Measurements from ENCODE around the gene EEF1G. TPM values are rescaled to one million over a fixed set of nuclear protein-coding genes. Genes with fewer than 3 reads are reported as not detected.
A peak's percentile ranks its signal among the peaks of the same experiment; 100 is the strongest.

Gene EEF1G
- total RNA-seq, 1 donor = 1,049 TPM

- TF ChIP-seq CTCF (IDR thresholded peaks at IDR 0.05; ENCODE audit: extremely low read depth, low read depth, low read length) = no peak
- Histone ChIP-seq H3K4me1 (ENCODE audit: insufficient read depth, low read length) (peaks cover 69% of the 10 kb centered on the region), H3K4me2 (ENCODE audit: insufficient read depth, low read length) (peak overlapping the region; percentile 76), H4K20me1 (ENCODE audit: insufficient read depth, low read length) (peaks cover 24% of the 10 kb centered on the region), H3K27me3 (ENCODE audit: insufficient read depth, low read length) (no peaks in the 10 kb centered on the region), H3K27ac (ENCODE audit: low read depth, low read length) (peak overlapping the region; percentile 85), H3K9me3 (ENCODE audit: low read depth, low read length) (no peaks in the 10 kb centered on the region), H3K79me2 (ENCODE audit: insufficient read depth, low read length) (peaks cover 15% of the 10 kb centered on the region), H3K36me3 (ENCODE audit: insufficient read depth, low read length) (peaks cover 39% of the 10 kb centered on the region), H3K4me3 (ENCODE audit: insufficient read depth, low read length) (no peak overlapping the region), H2AFZ (ENCODE audit: low read length) (no peak overlapping the region)
- peak; percentile 30 for DNase-seq (ENCODE audit: insufficient read length, low spot score, missing footprints)
Observed at GRCh38 chr11:62556875-62557631, 16.6 kb downstream of the EEF1G start.

GRCh38 chr11:62556108-62556874 lies 17.4 kb downstream of the EEF1G start:
- peak; percentile 98 for DNase-seq (ENCODE audit: insufficient read length, low spot score, missing footprints)
- peaks cover 23% of the 10 kb centered on the region for H4K20me1 ChIP-seq (ENCODE audit: insufficient read depth, low read length)
- H3K27ac ChIP-seq (ENCODE audit: low read depth, low read length) = peak overlapping the region; percentile 85
- H3K79me2 ChIP-seq (ENCODE audit: insufficient read depth, low read length) = peaks cover 15% of the 10 kb centered on the region
- H3K4me3 ChIP-seq (ENCODE audit: insufficient read depth, low read length) = peak overlapping the region; percentile 52
- no peak for TF ChIP-seq CTCF (IDR thresholded peaks at IDR 0.05; ENCODE audit: extremely low read depth, low read depth, low read length)
- H3K27me3 ChIP-seq (ENCODE audit: insufficient read depth, low read length) = no peaks in the 10 kb centered on the region
- no peaks in the 10 kb centered on the region for H3K9me3 ChIP-seq (ENCODE audit: low read depth, low read length)
- H2AFZ ChIP-seq (ENCODE audit: low read length) = peak overlapping the region; percentile 64
- peak overlapping the region; percentile 76 for H3K4me2 ChIP-seq (ENCODE audit: insufficient read depth, low read length)
- H3K36me3 ChIP-seq (ENCODE audit: insufficient read depth, low read length) = peaks cover 32% of the 10 kb centered on the region
- H3K4me1 ChIP-seq (ENCODE audit: insufficient read depth, low read length) = peaks cover 76% of the 10 kb centered on the region

- H2AFZ ChIP-seq (ENCODE audit: low read length) = no peak overlapping the region
- H3K4me3 ChIP-seq (ENCODE audit: insufficient read depth, low read length) = peak overlapping the region; percentile 52
- no peak for TF ChIP-seq CTCF (IDR thresholded peaks at IDR 0.05; ENCODE audit: extremely low read depth, low read depth, low read length)
- H3K27ac ChIP-seq (ENCODE audit: low read depth, low read length) = peak overlapping the region; percentile 85
- no peaks in the 10 kb centered on the region for H3K27me3 ChIP-seq (ENCODE audit: insufficient read depth, low read length)
- no peaks in the 10 kb centered on the region for H3K9me3 ChIP-seq (ENCODE audit: low read depth, low read length)
- peaks cover 32% of the 10 kb centered on the region for H3K36me3 ChIP-seq (ENCODE audit: insufficient read depth, low read length)
- H3K79me2 ChIP-seq (ENCODE audit: insufficient read depth, low read length) = peaks cover 15% of the 10 kb centered on the region
- DNase-seq (ENCODE audit: insufficient read length, low spot score, missing footprints) = peak; percentile 84
- H3K4me1 ChIP-seq (ENCODE audit: insufficient read depth, low read length) = peaks cover 71% of the 10 kb centered on the region
- peak overlapping the region; percentile 76 for H3K4me2 ChIP-seq (ENCODE audit: insufficient read depth, low read length)
- H4K20me1 ChIP-seq (ENCODE audit: insufficient read depth, low read length) = peaks cover 20% of the 10 kb centered on the region
Observed at GRCh38 chr11:62555464-62556107, 18.1 kb downstream of the EEF1G start.
